ENCODE data around the gene E2F3. TPM values are rescaled to one million over a fixed set of nuclear protein-coding genes. Genes with fewer than 3 reads are reported as not detected.

The E2F3 gene
- total RNA-seq, 1 experiment from 2014 or later, result 35.7 TPM

GRCh38 chr6:20377623-20378265, 23.9 kb upstream of the E2F3 start:
- Histone ChIP-seq H3K4me1 (ENCODE audit: insufficient read depth, low read length) (no peaks in the 10 kb centered on the region), H3K23me2 (ENCODE audit: insufficient read length, low read depth, low read length, poor library complexity, severe bottlenecking) (no peaks in the 10 kb centered on the region), H2BK20ac (ENCODE audit: low read depth, low read length, poor library complexity, severe bottlenecking) (no peak overlapping the region), H2BK15ac (ENCODE audit: low read depth, low read length) (no peak overlapping the region), H3K9ac (ENCODE audit: extremely low read depth, insufficient read length, low read length) (no peak overlapping the region), H3K79me2 (ENCODE audit: insufficient read depth, low read length) (no peaks in the 10 kb centered on the region), H2BK12ac (ENCODE audit: insufficient read length, low read depth, low read length) (no peak overlapping the region), H3T11ph (ENCODE audit: low read length) (no peak overlapping the region), H2AK5ac (ENCODE audit: insufficient read length, low read length) (no peak overlapping the region), H2AFZ (ENCODE audit: low read length) (no peak overlapping the region), H3K9me3 (ENCODE audit: control insufficient read depth, low read depth, low read length) (peaks cover 5% of the 10 kb centered on the region), H3K4me2 (ENCODE audit: insufficient read depth, insufficient read length, low read length) (no peak overlapping the region), H3K27me3 (ENCODE audit: insufficient read depth, low read length) (no peaks in the 10 kb centered on the region), H3K4ac (ENCODE audit: low read depth, low read length) (no peak overlapping the region), H2BK5ac (ENCODE audit: insufficient read length, low read length) (no peak overlapping the region), H3K14ac (ENCODE audit: insufficient read depth, low read length) (no peak overlapping the region), H4K91ac (ENCODE audit: insufficient read length, low read depth, low read length) (no peak overlapping the region), H3K27ac (ENCODE audit: insufficient read length, low read depth, low read length) (no peak overlapping the region), H4K20me1 (ENCODE audit: control insufficient read depth, insufficient read depth, insufficient read length) (no peaks in the 10 kb centered on the region), H3K79me1 (ENCODE audit: insufficient read depth, low read depth, low read length, poor library complexity, severe bottlenecking) (no peaks in the 10 kb centered on the region), H4K5ac (ENCODE audit: insufficient read length, low read depth, low read length) (no peak overlapping the region), H2BK120ac (ENCODE audit: low read depth, low read length, poor library complexity, severe bottlenecking) (no peak overlapping the region), H3K23ac (ENCODE audit: insufficient read length, low read depth, low read length) (no peak overlapping the region), H3K56ac (ENCODE audit: insufficient read length, low read depth, low read length) (no peak overlapping the region), H4K8ac (replicated peaks; ENCODE audit: insufficient read length, low read depth, low read length) (no peak overlapping the region), H3K18ac (ENCODE audit: insufficient read length, low read depth, low read length) (no peak overlapping the region)
- Mint-ChIP-seq H3K9me3 (peaks cover 8% of the 10 kb centered on the region in 2 experiments; a peak in 4 of 5 replicates), H3K4me3 (no peak overlapping the region), H3K27ac (no peak overlapping the region), H3K4me1 (no peaks in the 10 kb centered on the region), H3K27me3 (ENCODE audit: low read depth) (no peaks in the 10 kb centered on the region; the same call in none of the 2 replicates), H3K36me3 (ENCODE audit: insufficient read depth in 1 of 3, low read depth in 3 of 3) (peaks cover 2 to 5% (median 3%) of the 10 kb centered on the region in 3 experiments; a peak in 5 of 7 replicates)
- no peak for DNase-seq
- TF ChIP-seq CTCF (conservative IDR thresholded peaks at IDR 0.05), result no peak
- WGBS (ENCODE audit: extremely low coverage, insufficient read length, low lambda C conversion rate), result no CpG with 5 or more reads among the region's 5 CpGs

All from H9 (cell line).